Parietal lobe (tissue), 2 donors: Measurements from ENCODE around the gene NID1. TPM values are rescaled to one million over a fixed set of nuclear protein-coding genes. Genes with fewer than 3 reads are reported as not detected.

ENCODE experiments used
- small RNA-seq: library from RNA; depleted of rRNA; stranded (forward); fragments of <200 nt; gene quantifications from one replicate; pipeline ENCODE3, GENCODE V24; 2014; ENCODE audit warnings: low replicate concordance
- total RNA-seq: library from RNA; depleted of rRNA; stranded (reverse); fragments of >200 nt; gene quantifications from one replicate; pipeline ENCODE4 v1.2.3, GENCODE V29; 2014

The NID1 gene
- 12.2 TPM for total RNA-seq

GRCh38 chr1:236064674-236065508, at the start of gene NID1:
NID1 (minus strand) TSS chr1:236065090; CDS start chr1:236065079, 11 bp downstream.

Small RNA genes lying within 50 kb of the gene (small RNA-seq; reads per million reads assigned to genes)
- not detected for gene RF00019

Other genes with a start within 250 kb of the NID1 start
- 112 TPM for gene LYST, start 198.2 kb downstream of the NID1 start, total RNA-seq
- gene GPR137B, start 77.4 kb upstream of the NID1 start, total RNA-seq: 57.9 TPM
- 24.7 TPM for gene ERO1B, start 216.9 kb upstream of the NID1 start, total RNA-seq